Measurements from ENCODE around the gene PRR15.

Gene PRR15

GRCh38 chr7:29611941-29612544 lies 48.4 kb downstream of the PRR15 start:
- DNase-seq: no peak
- Histone ChIP-seq H3K36me3 (no peaks in the 10 kb centered on the region), H3K27ac (no peak overlapping the region), H3K4me3 (ENCODE audit: low read depth, low read length) (no peak overlapping the region), H3K27me3 (ENCODE audit: insufficient read depth, low read depth, severe bottlenecking) (no peaks in the 10 kb centered on the region), H3K9me3 (ENCODE audit: severe bottlenecking) (no peaks in the 10 kb centered on the region)
- TF ChIP-seq CTCF (IDR thresholded peaks at IDR 0.05; ENCODE audit: low read depth, low read length): no peak

DNA sequence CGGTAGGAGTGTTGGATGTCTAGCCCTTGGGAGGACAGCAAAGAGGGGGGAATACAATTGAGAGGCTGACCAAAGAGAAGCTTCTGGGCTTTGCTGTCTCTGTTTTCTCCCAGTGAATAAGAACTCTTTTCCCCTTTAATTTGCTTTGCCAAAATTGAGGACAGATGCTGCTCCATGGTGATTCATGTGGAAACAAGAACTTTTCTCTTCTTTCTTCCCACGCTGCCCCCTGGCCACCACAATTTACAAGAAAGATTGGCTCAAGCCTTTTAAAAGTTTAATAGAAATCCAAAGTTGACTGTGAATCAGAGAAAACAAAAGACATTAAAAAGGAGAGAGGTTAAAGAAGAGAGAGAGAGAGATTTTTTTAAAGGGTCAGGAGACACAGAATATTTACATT lies 49.0 kb downstream of the PRR15 start:
- DNase-seq: no peak
- H3K36me3 ChIP-seq: no peaks in the 10 kb centered on the region
- no peak overlapping the region for H3K27ac ChIP-seq
- no peak overlapping the region for H3K4me3 ChIP-seq (ENCODE audit: low read depth, low read length)
- H3K9me3 ChIP-seq (ENCODE audit: severe bottlenecking): no peaks in the 10 kb centered on the region
- no peak for TF ChIP-seq CTCF (IDR thresholded peaks at IDR 0.05; ENCODE audit: low read depth, low read length)
- H3K27me3 ChIP-seq (ENCODE audit: insufficient read depth, low read depth, severe bottlenecking): no peaks in the 10 kb centered on the region

GRCh38 chr7:29613100-29613499 lies 49.5 kb downstream of the PRR15 start:
- Histone ChIP-seq H3K27ac (no peak overlapping the region), H3K4me3 (ENCODE audit: low read depth, low read length) (no peak overlapping the region), H3K36me3 (no peaks in the 10 kb centered on the region), H3K27me3 (ENCODE audit: insufficient read depth, low read depth, severe bottlenecking) (no peaks in the 10 kb centered on the region), H3K9me3 (ENCODE audit: severe bottlenecking) (no peaks in the 10 kb centered on the region)
- DNase-seq: no peak
- no peak for TF ChIP-seq CTCF (IDR thresholded peaks at IDR 0.05; ENCODE audit: low read depth, low read length)

DNA sequence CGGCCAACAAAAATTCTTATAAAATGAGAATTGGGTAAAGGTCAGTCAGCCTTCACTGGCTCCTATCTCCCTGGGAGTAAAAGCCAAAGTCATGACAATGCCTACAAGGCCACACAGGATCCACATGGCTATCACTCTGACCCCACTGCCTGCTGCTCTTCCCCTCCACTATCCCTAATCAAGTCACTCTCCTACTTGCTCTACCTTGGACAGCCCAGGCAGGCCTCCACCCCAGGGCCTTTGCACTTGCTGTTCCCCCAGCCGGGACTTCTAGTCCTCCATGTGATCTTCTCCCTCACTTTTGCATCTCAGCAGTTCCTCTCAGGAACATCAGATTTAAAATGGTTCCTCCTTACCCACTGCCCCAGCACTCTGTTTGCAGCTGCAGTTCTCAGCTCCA lies 50.6 kb downstream of the PRR15 start:
- no peak overlapping the region for H3K27ac ChIP-seq
- H3K36me3 ChIP-seq: no peaks in the 10 kb centered on the region
- no peak overlapping the region for H3K4me3 ChIP-seq (ENCODE audit: low read depth, low read length)
- no peaks in the 10 kb centered on the region for H3K9me3 ChIP-seq (ENCODE audit: severe bottlenecking)
- no peaks in the 10 kb centered on the region for H3K27me3 ChIP-seq (ENCODE audit: insufficient read depth, low read depth, severe bottlenecking)
- no peak for DNase-seq
- TF ChIP-seq CTCF (IDR thresholded peaks at IDR 0.05; ENCODE audit: low read depth, low read length): no peak
